LoVo (cell line): Measurements from ENCODE around the gene ATXN1.
A peak's percentile ranks its signal among the peaks of the same experiment; 100 is the strongest.
"Not testable (repeated sequence)": the region's sequence is repeated elsewhere in the genome, so short reads cannot be mapped to it uniquely, and the experiment has no call there.

Source experiments
- DNase-seq: peaks from one replicate; pipeline ENCODE4 v3.0.0-alpha.2; 2016; ENCODE audit warnings: low spot score

Gene ATXN1

GRCh38 chr6:16760516-16761470 is at the start of gene ATXN1:
TSS of gene ATXN1 (minus strand) at chr6:16761460.
- peak; percentile 17 for DNase-seq

- no peak for DNase-seq
These were observed 49.2 kb upstream of the ATXN1 start for GRCh38 chr6:16810411-16810810.

GRCh38 chr6:16809753-16810358 is 48.6 kb upstream of the ATXN1 start:
- no peak for DNase-seq

GRCh38 chr6:16807956-16808355 is 46.7 kb upstream of the ATXN1 start:
- DNase-seq: no peak

- DNase-seq: no peak
These were observed 45.1 kb upstream of the ATXN1 start for GRCh38 chr6:16806363-16806762.

GRCh38 chr6:16805243-16805950 is 44.1 kb upstream of the ATXN1 start:
- no peak for DNase-seq

GRCh38 chr6:16804546-16805242 is 43.4 kb upstream of the ATXN1 start:
- DNase-seq: no peak

- no peak for DNase-seq
These were observed 42.3 kb upstream of the ATXN1 start for GRCh38 chr6:16803294-16804200.

- no peak for DNase-seq
These were observed 40.8 kb upstream of the ATXN1 start for GRCh38 chr6:16802071-16802470.

GRCh38 chr6:16800942-16801341 is 39.7 kb upstream of the ATXN1 start:
- no peak for DNase-seq

GRCh38 chr6:16800341-16800740 is 39.1 kb upstream of the ATXN1 start:
- DNase-seq: no peak

- no peak for DNase-seq
These were observed 38.3 kb upstream of the ATXN1 start for GRCh38 chr6:16799279-16800193.

- no peak for DNase-seq
These were observed 32.7 kb upstream of the ATXN1 start for GRCh38 chr6:16793828-16794412.

GRCh38 chr6:16789329-16790038 is 28.2 kb upstream of the ATXN1 start:
- DNase-seq: no peak

- no peak for DNase-seq
These were observed 25.9 kb upstream of the ATXN1 start for GRCh38 chr6:16787128-16787682.

- no peak for DNase-seq
These were observed 24.2 kb upstream of the ATXN1 start for GRCh38 chr6:16785496-16785895.

- not testable (repeated sequence) for DNase-seq
These were observed 23.7 kb upstream of the ATXN1 start for GRCh38 chr6:16784957-16785356.

- DNase-seq: no peak
These were observed 22.8 kb upstream of the ATXN1 start for GRCh38 chr6:16783952-16784565.
